Skeletal muscle tissue (tissue), 4 donors: Measurements from ENCODE around the gene OGFR. TPM values are rescaled to one million over a fixed set of nuclear protein-coding genes. Genes with fewer than 3 reads are reported as not detected.

Source experiments
- H3K27ac ChIP-seq: one replicate; pipeline ENCODE4 v1.7.0; 2013; ENCODE audit warnings: mild to moderate bottlenecking, low read depth, low read length, inconsistent platforms
- H3K27me3 ChIP-seq, 3 donors: one replicate each; pipeline ENCODE4 v1.7.0; 2013; ENCODE audit warnings: low read length in 3 of 3; ENCODE audit not compliant: control insufficient read depth in 3 of 3, insufficient read depth in 3 of 3
- H3K36me3 ChIP-seq, 3 donors: one replicate each; pipeline ENCODE4 v1.7.0; 2013; ENCODE audit warnings: low read length in 3 of 3; ENCODE audit not compliant: control insufficient read depth in 3 of 3, insufficient read depth in 3 of 3
- H3K4me1 ChIP-seq, 3 donors: one replicate each; pipeline ENCODE4 v1.7.0; 2013; ENCODE audit warnings: low read length in 3 of 3, mild to moderate bottlenecking in 3 of 3; ENCODE audit not compliant: control insufficient read depth in 3 of 3, insufficient read depth in 3 of 3
- H3K4me3 ChIP-seq, 3 donors: one replicate each; pipeline ENCODE4 v1.7.0; 2013; ENCODE audit warnings: low read length in 3 of 3
- H3K9ac ChIP-seq, 3 donors: one replicate each; pipeline ENCODE4 v1.7.0; 2013; ENCODE audit warnings: low read length in 3 of 3, mild to moderate bottlenecking in 3 of 3, moderate library complexity in 2 of 3, low read depth in 1 of 3
- H3K9me3 ChIP-seq, 3 donors: one replicate each; pipeline ENCODE4 v1.7.0; 2013; ENCODE audit warnings: low read length in 3 of 3; ENCODE audit not compliant: control insufficient read depth in 3 of 3
- total RNA-seq: library from RNA; depleted of rRNA; stranded (reverse); fragments of >200 nt; gene quantifications from one replicate; pipeline ENCODE4 v1.2.3, GENCODE V29; 2014
- donor health status: Osteomylitis.

The OGFR gene
- total RNA-seq, 1 donor from 2014 or later: 13.6 TPM

GRCh38 chr20:62829231-62830230 lies 24.9 kb downstream of the OGFR start:
- Histone ChIP-seq H3K36me3 (no peaks in the 10 kb centered on the region), H3K9ac (no peak overlapping the region), H3K27ac (no peak overlapping the region), H3K9me3 (no peaks in the 10 kb centered on the region), H3K4me3 (no peak overlapping the region), H3K4me1 (peaks cover 0 to 10% (median 9%) of the 10 kb centered on the region in 3 donors), H3K27me3 (peaks cover 14 to 31% (median 20%) of the 10 kb centered on the region in 3 donors)

DNA sequence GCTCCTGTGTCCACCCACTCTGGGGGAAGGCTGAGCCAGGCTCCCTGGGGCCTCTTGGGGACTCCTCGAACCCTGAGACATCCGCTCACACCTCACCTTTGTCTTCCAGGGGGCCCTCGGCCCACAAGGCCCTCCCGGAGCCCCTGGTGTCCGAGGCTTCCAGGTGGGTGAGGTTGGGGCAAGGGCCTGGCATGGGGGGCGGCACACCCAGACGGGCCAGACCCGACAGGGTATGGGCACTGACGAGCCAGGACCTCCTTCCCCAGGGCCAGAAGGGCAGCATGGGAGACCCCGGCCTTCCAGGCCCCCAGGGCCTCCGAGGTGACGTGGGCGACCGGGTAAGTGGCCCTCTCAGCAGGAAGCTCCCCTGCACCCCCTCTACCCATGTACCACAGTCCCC lies 25.6 kb downstream of the OGFR start:
- Histone ChIP-seq H3K4me1 (peaks cover 0 to 10% (median 7%) of the 10 kb centered on the region in 3 donors), H3K9me3 (no peaks in the 10 kb centered on the region), H3K27ac (no peak overlapping the region), H3K36me3 (no peaks in the 10 kb centered on the region), H3K4me3 (no peak overlapping the region), H3K9ac (no peak overlapping the region), H3K27me3 (peaks cover 15 to 34% (median 25%) of the 10 kb centered on the region in 3 donors)

GRCh38 chr20:62830821-62831220 lies 26.2 kb downstream of the OGFR start:
- H3K4me1 ChIP-seq: peaks cover 0 to 10% (median 7%) of the 10 kb centered on the region in 3 donors
- H3K36me3 ChIP-seq: no peaks in the 10 kb centered on the region
- H3K9me3 ChIP-seq: no peaks in the 10 kb centered on the region
- peaks cover 15 to 35% (median 30%) of the 10 kb centered on the region in 3 donors for H3K27me3 ChIP-seq
- H3K4me3 ChIP-seq: no peak overlapping the region
- H3K9ac ChIP-seq: no peak overlapping the region
- H3K27ac ChIP-seq: no peak overlapping the region

GRCh38 chr20:62831361-62831788 lies 26.7 kb downstream of the OGFR start:
- Histone ChIP-seq H3K4me3 (no peak overlapping the region), H3K36me3 (no peaks in the 10 kb centered on the region), H3K4me1 (peaks cover 0 to 10% (median 7%) of the 10 kb centered on the region in 3 donors), H3K9me3 (no peaks in the 10 kb centered on the region), H3K27ac (no peak overlapping the region), H3K9ac (no peak overlapping the region), H3K27me3 (peaks cover 19 to 39% (median 33%) of the 10 kb centered on the region in 3 donors)

DNA sequence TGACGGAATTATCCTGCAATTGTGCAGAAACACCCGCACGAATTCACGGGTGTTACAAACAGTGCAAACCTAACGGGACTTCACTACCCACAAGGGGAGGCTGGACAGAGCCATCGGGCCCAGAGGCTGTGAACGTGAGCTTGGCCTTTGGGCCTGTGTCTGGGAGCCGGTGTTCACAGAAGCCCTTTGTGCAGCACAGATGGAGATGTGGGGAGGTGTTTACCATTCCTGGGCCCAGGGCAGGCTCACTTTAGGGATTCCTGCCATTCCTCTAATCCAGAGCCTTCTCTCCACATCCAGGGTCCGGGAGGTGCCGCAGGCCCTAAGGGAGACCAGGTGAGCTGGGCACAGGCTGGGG lies 27.2 kb downstream of the OGFR start:
- Histone ChIP-seq H3K4me3 (no peak overlapping the region), H3K27ac (no peak overlapping the region), H3K9ac (peak overlapping the region in 2 of 3 donors; percentile 8 to 23), H3K9me3 (no peaks in the 10 kb centered on the region), H3K27me3 (peaks cover 22 to 39% (median 37%) of the 10 kb centered on the region in 3 donors), H3K4me1 (peaks cover 0 to 10% (median 9%) of the 10 kb centered on the region in 3 donors), H3K36me3 (no peaks in the 10 kb centered on the region)

DNA sequence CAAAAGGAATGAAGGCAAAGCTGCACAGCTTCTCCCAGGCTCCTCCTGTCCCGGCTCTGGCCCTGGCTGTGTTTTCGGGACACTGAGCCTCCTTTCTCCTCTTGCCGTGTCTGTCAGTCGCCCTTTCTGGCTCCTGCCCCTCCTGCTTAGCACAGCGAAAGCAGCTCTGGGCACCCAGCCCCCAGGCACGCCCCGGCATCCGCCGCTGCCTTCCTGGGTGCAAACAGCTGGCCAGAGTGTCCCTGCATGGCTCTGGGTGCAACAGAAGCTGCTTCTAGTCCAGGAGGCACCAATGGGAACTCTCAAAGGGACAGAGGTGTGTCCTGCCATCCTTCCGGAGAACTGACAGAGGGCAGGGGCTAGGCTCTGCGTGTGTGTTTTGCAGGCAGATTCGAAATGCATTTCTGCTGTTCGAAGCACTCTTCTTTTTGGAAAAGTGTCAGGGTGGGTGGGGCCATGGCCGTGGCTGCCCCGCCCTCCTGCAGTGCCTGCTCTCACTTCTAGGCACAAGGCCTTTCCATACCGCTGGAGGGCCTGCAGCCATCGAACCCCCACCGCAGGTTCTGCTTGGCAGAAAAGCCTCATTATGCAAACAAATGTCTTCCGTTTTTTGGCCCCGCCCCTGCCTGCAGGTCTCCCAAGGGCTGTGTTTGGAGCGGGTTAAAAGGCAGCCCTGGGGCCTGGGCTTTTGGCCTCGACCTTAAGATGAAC lies 27.7 kb downstream of the OGFR start:
- Histone ChIP-seq H3K27ac (no peak overlapping the region), H3K9ac (peak overlapping the region in 2 of 3 donors; percentile 8 to 23), H3K36me3 (no peaks in the 10 kb centered on the region)

DNA sequence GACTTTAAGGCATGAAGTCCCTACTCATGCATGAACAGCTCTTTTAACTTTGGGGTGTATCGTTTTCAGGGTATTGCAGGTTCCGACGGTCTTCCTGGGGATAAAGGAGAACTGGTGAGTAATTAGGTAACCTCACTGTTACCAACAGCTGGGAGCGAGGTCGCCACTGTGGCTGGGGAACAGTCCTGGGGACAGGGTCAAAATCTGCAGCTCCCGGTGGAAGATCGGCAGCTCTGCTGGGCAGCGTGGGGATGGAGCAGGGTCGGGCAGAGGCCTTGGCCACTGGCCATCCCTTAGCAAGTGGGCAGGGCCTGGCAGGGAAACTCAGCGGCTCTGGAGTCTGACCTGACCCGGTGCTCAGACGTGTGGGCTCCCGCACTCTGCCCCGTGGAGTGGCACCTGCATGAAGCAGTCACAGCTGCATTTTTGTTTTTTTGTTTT lies 28.3 kb downstream of the OGFR start:
- Histone ChIP-seq H3K4me3 (no peak overlapping the region), H3K4me1 (peaks cover 0 to 10% (median 9%) of the 10 kb centered on the region in 3 donors), H3K27me3 (peaks cover 25 to 47% (median 43%) of the 10 kb centered on the region in 3 donors), H3K27ac (no peak overlapping the region), H3K36me3 (no peaks in the 10 kb centered on the region), H3K9ac (no peak overlapping the region), H3K9me3 (no peaks in the 10 kb centered on the region)

More for the DNA sequence above, 27.7 kb downstream of the OGFR start:
- H3K27me3 ChIP-seq: peaks cover 22 to 42% (median 41%) of the 10 kb centered on the region in 3 donors
- H3K9me3 ChIP-seq: no peaks in the 10 kb centered on the region
- no peak overlapping the region for H3K4me3 ChIP-seq
- H3K4me1 ChIP-seq: peaks cover 0 to 10% (median 9%) of the 10 kb centered on the region in 3 donors

DNA sequence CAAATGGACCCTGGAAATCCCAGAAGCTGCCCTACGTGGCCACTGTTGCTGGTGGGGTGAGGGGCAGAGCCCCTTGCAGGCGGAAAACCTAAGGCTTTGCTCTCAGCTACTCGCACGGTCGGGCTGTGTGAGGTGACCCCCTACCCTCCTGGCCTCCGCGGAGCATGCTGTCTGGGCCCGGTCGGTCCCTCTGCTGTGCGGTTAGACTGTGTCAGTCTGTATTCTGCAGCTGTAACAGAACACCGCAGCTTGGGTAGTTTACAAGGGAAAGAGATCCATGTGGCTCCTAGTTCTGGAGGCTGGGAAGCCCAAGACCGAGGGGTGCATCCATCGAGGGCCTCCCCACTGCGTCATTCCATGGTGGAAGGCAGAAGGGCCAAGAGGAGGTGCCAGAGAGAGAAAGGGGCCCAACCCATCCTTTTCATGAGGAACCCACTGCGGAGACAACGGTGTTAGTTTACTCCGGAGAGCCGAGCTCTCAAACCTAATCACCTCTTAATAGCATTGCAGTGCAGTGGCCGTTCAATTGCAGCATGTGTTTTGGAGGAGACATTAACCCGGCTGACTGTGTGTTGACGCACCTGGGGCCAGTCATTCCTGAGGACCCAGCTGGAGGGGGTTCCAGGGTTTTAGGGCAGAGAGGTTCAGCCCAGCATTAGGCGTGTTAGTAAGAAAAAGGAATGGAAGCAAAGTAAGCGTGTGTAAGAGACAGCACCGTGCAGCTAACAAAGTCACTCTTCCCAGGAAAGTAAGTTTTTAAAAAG lies 30.5 kb downstream of the OGFR start:
- no peak overlapping the region for H3K27ac ChIP-seq
- no peak overlapping the region for H3K9ac ChIP-seq
- peaks cover 33 to 63% (median 50%) of the 10 kb centered on the region in 3 donors for H3K27me3 ChIP-seq
- no peaks in the 10 kb centered on the region for H3K36me3 ChIP-seq
- peaks cover 0 to 10% (median 10%) of the 10 kb centered on the region in 3 donors for H3K4me1 ChIP-seq
- H3K4me3 ChIP-seq: no peak overlapping the region
- no peaks in the 10 kb centered on the region for H3K9me3 ChIP-seq
